GM12878 (cell line): Measurements from ENCODE around the gene TEX54. TPM values are rescaled to one million over a fixed set of nuclear protein-coding genes. Genes with fewer than 3 reads are reported as not detected.
A peak's percentile ranks its signal among the peaks of the same experiment; 100 is the strongest.

Source experiments
- BCL11A ChIP-seq: IDR thresholded peaks from 2 replicates; pipeline ENCODE4 v1.6.1; 2011; ENCODE audit warnings: low read depth, low read length
- E2F8 ChIP-seq: fragments of 450-650 bp; IDR thresholded peaks from 2 replicates; pipeline ENCODE4 v1.6.1; 2018; ENCODE audit warnings: mild to moderate bottlenecking, low read depth, moderate library complexity; ENCODE audit not compliant: partially characterized antibody
- EP300 ChIP-seq, 2 experiments: fragments of 150-350 bp in 1 of 2; IDR thresholded peaks; 2 replicates each; pipeline ENCODE4 v1.6.1; 2011 to 2012; ENCODE audit warnings: low read depth in 2 of 2, low read length in 2 of 2, borderline replicate concordance in 1 of 2, improper control_type of control experiment in 1 of 2, inconsistent platforms in 1 of 2; ENCODE audit not compliant: control insufficient read depth in 1 of 2
- EZH2 ChIP-seq: IDR thresholded peaks from 2 replicates; pipeline ENCODE4 v1.6.1; 2012; ENCODE audit warnings: low read depth, mild to moderate bottlenecking, control low read depth, inconsistent platforms, low read length, borderline replicate concordance; ENCODE audit not compliant: control insufficient read depth
- HSF1 ChIP-seq: fragments of 150-350 bp; IDR thresholded peaks from 2 replicates; pipeline ENCODE4 v1.6.1; 2014; ENCODE audit warnings: mild to moderate bottlenecking, low read depth, low read length
- JUNB ChIP-seq: IDR thresholded peaks from 2 replicates; pipeline ENCODE4 v1.6.1; 2016; ENCODE audit warnings: antibody characterized with exemption, mild to moderate bottlenecking
- PAX5 ChIP-seq: IDR thresholded peaks from 2 replicates; pipeline ENCODE4 v1.6.1; 2011; ENCODE audit warnings: low read depth, low read length, borderline replicate concordance
- PAX8 ChIP-seq: fragments of 450-650 bp; IDR thresholded peaks from 2 replicates; pipeline ENCODE4 v1.6.1; 2017; ENCODE audit warnings: mild to moderate bottlenecking, moderate library complexity
- PML ChIP-seq: IDR thresholded peaks from 2 replicates; pipeline ENCODE4 v1.6.1; 2012; ENCODE audit warnings: low read length, inconsistent platforms
- PRDM15 ChIP-seq: fragments of 450-650 bp; formaldehyde crosslinking; IDR thresholded peaks from 2 replicates; pipeline ENCODE4 v1.4.0; 2020; ENCODE audit warnings: mild to moderate bottlenecking, moderate library complexity
- RCOR1 ChIP-seq: conservative IDR thresholded peaks from 2 replicates; pipeline ENCODE4 v1.6.1; 2012; ENCODE audit warnings: low read depth, low read length, improper control_type of control experiment
- RELA ChIP-seq: fragments of 450-650 bp; IDR thresholded peaks from 2 replicates; pipeline ENCODE4 v1.8.0; 2014; ENCODE audit warnings: borderline replicate concordance; ENCODE audit not compliant: partially characterized antibody
- REST ChIP-seq: IDR thresholded peaks from 2 replicates; pipeline ENCODE4 v1.6.1; 2012; ENCODE audit warnings: mild to moderate bottlenecking, low read depth, low read length
- SIN3A ChIP-seq: IDR thresholded peaks from 2 replicates; pipeline ENCODE4 v1.6.1; 2012; ENCODE audit warnings: low read depth, low read length, improper control_type of control experiment
- SPI1 ChIP-seq: IDR thresholded peaks from 2 replicates; pipeline ENCODE4 v1.6.1; 2011; ENCODE audit warnings: low read depth, mild to moderate bottlenecking, low read length, moderate library complexity, borderline replicate concordance; ENCODE audit not compliant: insufficient read depth
- TARDBP ChIP-seq: IDR thresholded peaks from 2 replicates; pipeline ENCODE4 v1.6.1; 2016; ENCODE audit warnings: borderline replicate concordance
- ZSCAN29 ChIP-seq: fragments of 450-650 bp; IDR thresholded peaks from 2 replicates; pipeline ENCODE4 v1.6.1; 2017; ENCODE audit warnings: mild to moderate bottlenecking, moderate library complexity
- polyA plus RNA-seq, 11 experiments: library from polyadenylated mRNA; depleted of rRNA in 4 of 11; unstranded in 6 of 11; stranded (reverse) in 5 of 11; fragments of >200 nt; fragmentation: Nextera tagmentation in 4 of 11; fragmentation: Illumina TruSeq in 1 of 11; extraction: Ambion mirVana in 4 of 11; extraction: Trizol in 1 of 11; gene quantifications; 1 replicate in 1 of 11; 2 replicates in 10 of 11; pipeline versions ENCODE4 v1.2.1 to v1.2.3, GENCODE V29; 2011 to 2016; ENCODE audit warnings: inconsistent platforms in 2 of 11, missing spikeins in 2 of 11, low read depth in 1 of 11
- total RNA-seq, 4 experiments: library from RNA; depleted of rRNA in 3 of 4; stranded (reverse); fragments of >200 nt in 3 of 4; fragmentation: Illumina TruSeq in 1 of 4; extraction: Trizol in 1 of 4; gene quantifications; 2 replicates each; pipeline versions ENCODE4 v1.2.1 to v1.2.3, GENCODE V29; 2013 to 2021

TEX54 gene
- total and polyA plus RNA-seq, 10 of the 15 experiments (the other 5 are each of a cell fraction or from before 2014, with no cell fraction given): 0.38 to 0.68 (median 0.51) TPM; not detected in 7

GRCh38 chr11:62805076-62805892 is 27.4 kb downstream of the TEX54 start, which contains the start of gene NXF1 (continued):
- no peak for TF ChIP-seq PRDM15 (CRISPR knock-in tag)
- 0 out of 4 replicates have a peak, but pooled peaks of 1 of the 2 experiments have one; percentile 22 for TF ChIP-seq EP300 (IDR thresholded peaks at IDR 0.05; ENCODE audit: borderline replicate concordance in 1 of 2, control insufficient read depth in 1 of 2, low read depth in 2 of 2, low read length in 2 of 2)
- peak; percentile 95 for TF ChIP-seq SIN3A
- 0 out of 2 replicates have a peak, but pooled peaks have one; percentile 67 for TF ChIP-seq HSF1
- TF ChIP-seq PAX8: no peak
- TF ChIP-seq RCOR1: peak; percentile 60; the same call in 1 of the 2 replicates
- peak; percentile 99 for TF ChIP-seq PML
- 0 out of 2 replicates have a peak, but pooled peaks have one; percentile 13 for TF ChIP-seq SPI1
- peak; percentile 49; the same call in 1 of the 2 replicates for TF ChIP-seq REST
- TF ChIP-seq ZSCAN29: peak; percentile 60; the same call in 1 of the 2 replicates
- peak; percentile 23 for TF ChIP-seq RELA
- no peak for TF ChIP-seq EZH2
- no peak for TF ChIP-seq TARDBP
- no peak for TF ChIP-seq JUNB
- TF ChIP-seq PAX5: peak; percentile 71; the same call in 1 of the 2 replicates
- peak; percentile 38 for TF ChIP-seq E2F8
- TF ChIP-seq BCL11A: peak; percentile 30; the same call in 1 of the 2 replicates
